Ishikawa (cell line): ENCODE data around the gene RAB10.

Experiments
- CEBPB ChIP-seq: IDR thresholded peaks from 2 replicates; pipeline ENCODE4 v1.6.1; 2012
- EGR1 ChIP-seq: IDR thresholded peaks from 2 replicates; pipeline ENCODE4 v1.6.1; 2012
- EP300 ChIP-seq: IDR thresholded peaks from 2 replicates; pipeline ENCODE4 v1.6.1; 2012; ENCODE audit warnings: borderline replicate concordance
- NFIC ChIP-seq: IDR thresholded peaks from 2 replicates; pipeline ENCODE4 v1.6.1; 2012
- RAD21 ChIP-seq: IDR thresholded peaks from 2 replicates; pipeline ENCODE4 v1.6.1; 2012; ENCODE audit warnings: low read depth
- TAF1 ChIP-seq: IDR thresholded peaks from 2 replicates; pipeline ENCODE4 v1.6.1; 2012; ENCODE audit warnings: low read depth, mild to moderate bottlenecking
- YY1 ChIP-seq: IDR thresholded peaks from 2 replicates; pipeline ENCODE4 v1.6.1; 2012; ENCODE audit warnings: low read depth
- TF ChIP-seq, protein P1 (sequence below): IDR thresholded peaks from 2 replicates; pipeline ENCODE4 v1.6.1; 2012
- TF ChIP-seq, protein P2 (sequence below): IDR thresholded peaks from 2 replicates; pipeline ENCODE4 v1.6.1; 2012; ENCODE audit warnings: low read depth, mild to moderate bottlenecking

DNA sequence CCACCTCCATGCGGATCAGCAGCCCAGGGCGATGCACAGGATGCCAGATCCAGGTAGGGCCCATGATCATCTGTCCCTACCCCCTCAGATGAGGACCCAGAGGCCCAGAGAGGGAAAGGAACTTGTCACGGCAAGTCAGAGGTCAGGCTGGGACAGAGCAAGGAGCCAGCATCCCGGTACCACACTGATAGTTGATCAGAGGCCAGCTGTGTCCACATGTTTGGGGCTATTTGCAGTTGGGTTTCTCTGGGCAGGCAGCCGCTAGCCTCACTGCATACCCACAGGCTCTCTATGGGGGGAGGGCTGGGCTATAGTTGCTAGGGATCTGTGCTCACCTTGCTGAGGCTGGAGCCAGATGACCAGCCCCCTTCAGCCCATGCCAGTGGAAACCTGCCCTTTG is 148.6 kb downstream of the RAB10 start:
- TF ChIP-seq, protein P1, sequence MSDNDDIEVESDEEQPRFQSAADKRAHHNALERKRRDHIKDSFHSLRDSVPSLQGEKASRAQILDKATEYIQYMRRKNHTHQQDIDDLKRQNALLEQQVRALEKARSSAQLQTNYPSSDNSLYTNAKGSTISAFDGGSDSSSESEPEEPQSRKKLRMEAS, result no peak
- TF ChIP-seq YY1 (no peak), EP300 (no peak), NFIC (no peak), RAD21 (no peak), CEBPB (no peak), TAF1 (no peak), EGR1 (no peak)
- TF ChIP-seq, protein P2, sequence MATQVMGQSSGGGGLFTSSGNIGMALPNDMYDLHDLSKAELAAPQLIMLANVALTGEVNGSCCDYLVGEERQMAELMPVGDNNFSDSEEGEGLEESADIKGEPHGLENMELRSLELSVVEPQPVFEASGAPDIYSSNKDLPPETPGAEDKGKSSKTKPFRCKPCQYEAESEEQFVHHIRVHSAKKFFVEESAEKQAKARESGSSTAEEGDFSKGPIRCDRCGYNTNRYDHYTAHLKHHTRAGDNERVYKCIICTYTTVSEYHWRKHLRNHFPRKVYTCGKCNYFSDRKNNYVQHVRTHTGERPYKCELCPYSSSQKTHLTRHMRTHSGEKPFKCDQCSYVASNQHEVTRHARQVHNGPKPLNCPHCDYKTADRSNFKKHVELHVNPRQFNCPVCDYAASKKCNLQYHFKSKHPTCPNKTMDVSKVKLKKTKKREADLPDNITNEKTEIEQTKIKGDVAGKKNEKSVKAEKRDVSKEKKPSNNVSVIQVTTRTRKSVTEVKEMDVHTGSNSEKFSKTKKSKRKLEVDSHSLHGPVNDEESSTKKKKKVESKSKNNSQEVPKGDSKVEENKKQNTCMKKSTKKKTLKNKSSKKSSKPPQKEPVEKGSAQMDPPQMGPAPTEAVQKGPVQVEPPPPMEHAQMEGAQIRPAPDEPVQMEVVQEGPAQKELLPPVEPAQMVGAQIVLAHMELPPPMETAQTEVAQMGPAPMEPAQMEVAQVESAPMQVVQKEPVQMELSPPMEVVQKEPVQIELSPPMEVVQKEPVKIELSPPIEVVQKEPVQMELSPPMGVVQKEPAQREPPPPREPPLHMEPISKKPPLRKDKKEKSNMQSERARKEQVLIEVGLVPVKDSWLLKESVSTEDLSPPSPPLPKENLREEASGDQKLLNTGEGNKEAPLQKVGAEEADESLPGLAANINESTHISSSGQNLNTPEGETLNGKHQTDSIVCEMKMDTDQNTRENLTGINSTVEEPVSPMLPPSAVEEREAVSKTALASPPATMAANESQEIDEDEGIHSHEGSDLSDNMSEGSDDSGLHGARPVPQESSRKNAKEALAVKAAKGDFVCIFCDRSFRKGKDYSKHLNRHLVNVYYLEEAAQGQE, result no peak
